GM23248 (cell line): Measurements from ENCODE around the gene DOCK10.

Experiments used
- EZH2 ChIP-seq: fragments of 200-600 bp; sonication (generic); IDR thresholded peaks from 2 replicates; pipeline ENCODE4 v1.6.1; 2018; ENCODE audit warnings: antibody characterized with exemption, mild to moderate bottlenecking; ENCODE audit not compliant: insufficient read depth, poor library complexity, severe bottlenecking
- EZH2phosphoT487 ChIP-seq: fragments of 200-600 bp; sonication (generic); IDR thresholded peaks from 2 replicates; pipeline ENCODE4 v1.6.1; 2018; ENCODE audit warnings: antibody characterized with exemption, moderate library complexity, mild to moderate bottlenecking, low read depth; ENCODE audit not compliant: insufficient read depth

DNA sequence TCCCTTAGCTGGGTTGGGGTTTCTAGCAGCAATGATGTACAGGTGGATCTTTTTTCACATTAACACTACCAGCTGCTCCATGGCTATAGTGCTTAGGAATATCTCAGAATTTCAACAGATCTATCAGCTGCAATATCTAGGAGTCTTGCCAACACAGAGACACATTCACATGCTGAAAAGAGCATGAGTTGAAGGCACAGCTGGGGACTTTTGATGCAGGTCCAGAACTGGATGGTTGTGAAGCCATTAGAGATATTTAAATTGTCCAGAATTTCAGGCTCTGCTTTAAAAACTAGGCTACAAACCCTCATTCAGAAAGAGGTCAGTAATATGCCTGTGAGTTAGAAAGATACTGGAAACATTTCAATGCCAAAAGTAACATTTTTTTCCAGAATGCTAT, 203.9 kb downstream of the DOCK10 start:
- TF ChIP-seq EZH2 = no peak
- no peak for TF ChIP-seq EZH2phosphoT487
